ENCODE data around the gene HM13. TPM values are rescaled to one million over a fixed set of nuclear protein-coding genes. Genes with fewer than 3 reads are reported as not detected.

HM13 gene
- total and polyA plus RNA-seq, 4 donors: 57.6 to 210 (median 99.1) TPM

GRCh38 chr20:31569163-31570020 is 55.1 kb downstream of the HM13 start:
- H3K9ac ChIP-seq (ENCODE audit: low read depth in 1 of 2, low read length in 2 of 2): no peak overlapping the region
- no peaks in the 10 kb centered on the region for H3K27me3 ChIP-seq (ENCODE audit: control insufficient read depth in 4 of 4, insufficient read depth in 4 of 4, low read length in 3 of 4)
- H3K4me3 ChIP-seq (ENCODE audit: low read depth in 1 of 3, low read length in 3 of 3): no peak overlapping the region
- H3K27ac ChIP-seq (ENCODE audit: low read depth in 1 of 2, low read length in 2 of 2): peak overlapping the region; percentile 65 to 66
- H3K4me1 ChIP-seq (ENCODE audit: control insufficient read depth in 4 of 4, insufficient read depth in 4 of 4, low read length in 3 of 4): peaks cover 10 to 44% (median 27%) of the 10 kb centered on the region in 4 donors
- peak; percentile 84 for DNase-seq (ENCODE audit: low spot score)
- no peaks in the 10 kb centered on the region for H3K9me3 ChIP-seq (ENCODE audit: control insufficient read depth in 4 of 4, low read length in 3 of 4)
- TF ChIP-seq HNF4A (conservative IDR thresholded peaks at IDR 0.05) (peak in 1 of 2 donors; percentile 23), RAD21 (IDR thresholded peaks at IDR 0.05) (peak; percentile 71 to 79), ZBTB33 (IDR thresholded peaks at IDR 0.05) (no peak), TAF1 (conservative IDR thresholded peaks at IDR 0.05) (no peak), CTCF (IDR thresholded peaks at IDR 0.05; ENCODE audit: low read depth, low read length, missing input control) (peak; percentile 68), RXRA (IDR thresholded peaks at IDR 0.05) (peak; percentile 63 to 76), FOXA1 (IDR thresholded peaks at IDR 0.05) (no peak), FOXA2 (IDR thresholded peaks at IDR 0.05) (no peak)
- peaks cover 0 to 9% (median 3%) of the 10 kb centered on the region in 4 donors for H3K36me3 ChIP-seq (ENCODE audit: control insufficient read depth in 4 of 4, insufficient read depth in 3 of 4, low read depth in 1 of 4, low read length in 3 of 4)
- 30% methylated on average over 10 of the region's 10 CpGs for WGBS

GRCh38 chr20:31570021-31570463 is 55.8 kb downstream of the HM13 start:
- TF ChIP-seq SP1 (IDR thresholded peaks at IDR 0.05) (peak; percentile 36), RXRA (IDR thresholded peaks at IDR 0.05) (peak in 1 of 2 donors; percentile 5), HNF4A (conservative IDR thresholded peaks at IDR 0.05) (peak; percentile 21 to 45), EGR1 (IDR thresholded peaks at IDR 0.05; ENCODE audit: low read depth in 2 of 2) (no peak)
- peaks cover 10 to 44% (median 27%) of the 10 kb centered on the region in 4 donors for H3K4me1 ChIP-seq (ENCODE audit: control insufficient read depth in 4 of 4, insufficient read depth in 4 of 4, low read length in 3 of 4)
- H3K9me3 ChIP-seq (ENCODE audit: control insufficient read depth in 4 of 4, low read length in 3 of 4): no peaks in the 10 kb centered on the region
- H3K9ac ChIP-seq (ENCODE audit: low read depth in 1 of 2, low read length in 2 of 2): peak overlapping the region in 1 of 2 donors; percentile 10
- DNase-seq (ENCODE audit: low spot score): no peak
- peak overlapping the region; percentile 65 to 66 for H3K27ac ChIP-seq (ENCODE audit: low read depth in 1 of 2, low read length in 2 of 2)
- H3K27me3 ChIP-seq (ENCODE audit: control insufficient read depth in 4 of 4, insufficient read depth in 4 of 4, low read length in 3 of 4): no peaks in the 10 kb centered on the region
- H3K36me3 ChIP-seq (ENCODE audit: control insufficient read depth in 4 of 4, insufficient read depth in 3 of 4, low read depth in 1 of 4, low read length in 3 of 4): peaks cover 0 to 9% (median 2%) of the 10 kb centered on the region in 4 donors
- WGBS: 58% methylated on average over 8 of the region's 8 CpGs
- no peak overlapping the region for H3K4me3 ChIP-seq (ENCODE audit: low read depth in 1 of 3, low read length in 3 of 3)

GRCh38 chr20:31570735-31571617 is 56.7 kb downstream of the HM13 start:
- Histone ChIP-seq H3K4me1 (ENCODE audit: control insufficient read depth in 4 of 4, insufficient read depth in 4 of 4, low read length in 3 of 4) (peaks cover 10 to 44% (median 27%) of the 10 kb centered on the region in 4 donors), H3K27ac (ENCODE audit: low read depth in 1 of 2, low read length in 2 of 2) (peak overlapping the region; percentile 65 to 66), H3K36me3 (ENCODE audit: control insufficient read depth in 4 of 4, insufficient read depth in 3 of 4, low read depth in 1 of 4, low read length in 3 of 4) (peaks cover 0 to 9% (median 2%) of the 10 kb centered on the region in 4 donors), H3K9me3 (ENCODE audit: control insufficient read depth in 4 of 4, low read length in 3 of 4) (no peaks in the 10 kb centered on the region), H3K9ac (ENCODE audit: low read depth in 1 of 2, low read length in 2 of 2) (peak overlapping the region in 1 of 2 donors; percentile 10), H3K4me3 (ENCODE audit: low read depth in 1 of 3, low read length in 3 of 3) (no peak overlapping the region), H3K27me3 (ENCODE audit: control insufficient read depth in 4 of 4, insufficient read depth in 4 of 4, low read length in 3 of 4) (no peaks in the 10 kb centered on the region)
- no peak for DNase-seq (ENCODE audit: low spot score)
- TF ChIP-seq YY1 (IDR thresholded peaks at IDR 0.05) (no peak), HNF4A (conservative IDR thresholded peaks at IDR 0.05) (peak in 1 of 2 donors; percentile 12), ZBTB33 (IDR thresholded peaks at IDR 0.05) (peak; percentile 30)
- 90% methylated on average over 25 of the region's 25 CpGs for WGBS

Data from liver (tissue), 9 donors.